NB4 (cell line): ENCODE data around the gene AGA.

Experiments used
- DNase-seq: peaks from one replicate; pipeline ENCODE4 v3.0.0; 2010; ENCODE audit warnings: low read depth
- H3K4me3 ChIP-seq: one replicate; pipeline ENCODE4 v1.5.1; 2011; ENCODE audit warnings: mild to moderate bottlenecking, low read depth, low read length, moderate library complexity
- MYC ChIP-seq: IDR thresholded peaks from 2 replicates; pipeline ENCODE4 v1.6.1; 2011; ENCODE audit warnings: low read depth, low read length
- POLR2A ChIP-seq: IDR thresholded peaks from 2 replicates; pipeline ENCODE4 v1.6.1; 2011; ENCODE audit warnings: mild to moderate bottlenecking; ENCODE audit not compliant: insufficient read length; ENCODE audit errors: extremely low read depth
- TF ChIP-seq, protein P1 (sequence below): IDR thresholded peaks from 2 replicates; pipeline ENCODE4 v1.6.1; 2011; ENCODE audit warnings: low read depth, low read length
- TF ChIP-seq, protein P2 (sequence below): IDR thresholded peaks from one replicate; pipeline ENCODE4 v1.5.1; 2012; ENCODE audit warnings: low read depth, low read length

The AGA gene

DNA sequence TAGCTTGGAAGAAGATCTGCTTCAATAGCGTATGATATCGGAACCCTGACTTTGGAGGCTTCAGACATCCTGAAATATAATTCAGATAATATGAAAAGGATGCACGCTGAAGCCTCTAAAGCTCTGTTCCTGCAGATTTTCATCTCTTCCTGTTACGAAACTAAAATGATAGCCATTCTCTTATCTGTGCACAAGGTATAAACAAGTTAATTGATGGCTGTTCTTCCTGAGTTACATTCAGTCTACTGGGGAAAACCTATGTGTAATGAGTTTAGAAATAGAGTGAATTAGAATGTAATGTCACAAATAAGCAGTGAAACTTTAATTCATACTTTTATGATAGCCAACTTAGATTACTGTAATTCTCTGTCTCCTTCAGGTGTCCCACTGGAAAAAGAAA is 36.8 kb upstream of the AGA start:
- TF ChIP-seq POLR2A (no peak), MYC (no peak)
- no peak overlapping the region for H3K4me3 ChIP-seq
- no peak for DNase-seq

DNA sequence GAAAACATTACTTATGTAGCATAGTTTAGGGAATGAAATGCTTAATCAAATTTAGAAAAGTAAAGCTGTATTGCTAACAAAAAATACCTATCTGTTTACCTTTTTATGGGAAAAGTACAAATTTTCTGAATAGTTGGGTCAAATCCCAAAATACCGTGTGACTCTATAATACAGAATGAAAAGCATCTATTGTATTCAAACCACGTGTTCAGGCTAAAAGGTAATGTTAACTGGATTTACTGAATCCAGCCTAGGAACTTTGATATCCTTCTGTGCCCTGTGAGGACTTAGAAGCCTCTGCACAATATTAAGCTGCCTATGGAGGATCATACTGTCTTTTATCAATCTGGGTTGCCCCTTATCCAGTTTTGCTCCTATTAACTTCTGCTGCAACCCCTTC is 36.3 kb upstream of the AGA start:
- TF ChIP-seq, protein P1, sequence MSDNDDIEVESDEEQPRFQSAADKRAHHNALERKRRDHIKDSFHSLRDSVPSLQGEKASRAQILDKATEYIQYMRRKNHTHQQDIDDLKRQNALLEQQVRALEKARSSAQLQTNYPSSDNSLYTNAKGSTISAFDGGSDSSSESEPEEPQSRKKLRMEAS: no peak
- TF ChIP-seq MYC: no peak
- TF ChIP-seq POLR2A: no peak
- TF ChIP-seq, protein P2, sequence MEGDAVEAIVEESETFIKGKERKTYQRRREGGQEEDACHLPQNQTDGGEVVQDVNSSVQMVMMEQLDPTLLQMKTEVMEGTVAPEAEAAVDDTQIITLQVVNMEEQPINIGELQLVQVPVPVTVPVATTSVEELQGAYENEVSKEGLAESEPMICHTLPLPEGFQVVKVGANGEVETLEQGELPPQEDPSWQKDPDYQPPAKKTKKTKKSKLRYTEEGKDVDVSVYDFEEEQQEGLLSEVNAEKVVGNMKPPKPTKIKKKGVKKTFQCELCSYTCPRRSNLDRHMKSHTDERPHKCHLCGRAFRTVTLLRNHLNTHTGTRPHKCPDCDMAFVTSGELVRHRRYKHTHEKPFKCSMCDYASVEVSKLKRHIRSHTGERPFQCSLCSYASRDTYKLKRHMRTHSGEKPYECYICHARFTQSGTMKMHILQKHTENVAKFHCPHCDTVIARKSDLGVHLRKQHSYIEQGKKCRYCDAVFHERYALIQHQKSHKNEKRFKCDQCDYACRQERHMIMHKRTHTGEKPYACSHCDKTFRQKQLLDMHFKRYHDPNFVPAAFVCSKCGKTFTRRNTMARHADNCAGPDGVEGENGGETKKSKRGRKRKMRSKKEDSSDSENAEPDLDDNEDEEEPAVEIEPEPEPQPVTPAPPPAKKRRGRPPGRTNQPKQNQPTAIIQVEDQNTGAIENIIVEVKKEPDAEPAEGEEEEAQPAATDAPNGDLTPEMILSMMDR: no peak
- DNase-seq: no peak
- no peak overlapping the region for H3K4me3 ChIP-seq

DNA sequence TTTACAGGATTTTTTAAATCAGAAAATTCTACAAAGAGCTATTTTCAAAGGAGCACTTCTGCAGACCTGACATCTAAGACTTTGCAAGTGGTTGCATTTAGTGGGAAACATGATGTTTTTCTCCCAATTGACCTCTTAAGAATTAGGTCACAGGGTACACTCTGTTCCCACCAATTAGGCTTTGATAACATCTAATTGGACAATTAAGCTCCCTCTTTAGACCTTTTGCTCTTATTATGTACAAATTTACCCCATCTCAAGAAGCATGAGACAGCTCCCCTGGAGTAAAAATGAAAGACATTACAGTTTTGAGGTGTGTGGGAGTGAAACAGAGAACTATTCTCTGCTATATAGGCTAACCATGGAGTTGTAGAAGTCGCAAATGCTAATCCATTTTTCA is 31.8 kb upstream of the AGA start:
- no peak for DNase-seq
- TF ChIP-seq, protein P1: no peak
- TF ChIP-seq, protein P2: no peak
- TF ChIP-seq MYC (no peak), POLR2A (no peak)
- H3K4me3 ChIP-seq: no peak overlapping the region

DNA sequence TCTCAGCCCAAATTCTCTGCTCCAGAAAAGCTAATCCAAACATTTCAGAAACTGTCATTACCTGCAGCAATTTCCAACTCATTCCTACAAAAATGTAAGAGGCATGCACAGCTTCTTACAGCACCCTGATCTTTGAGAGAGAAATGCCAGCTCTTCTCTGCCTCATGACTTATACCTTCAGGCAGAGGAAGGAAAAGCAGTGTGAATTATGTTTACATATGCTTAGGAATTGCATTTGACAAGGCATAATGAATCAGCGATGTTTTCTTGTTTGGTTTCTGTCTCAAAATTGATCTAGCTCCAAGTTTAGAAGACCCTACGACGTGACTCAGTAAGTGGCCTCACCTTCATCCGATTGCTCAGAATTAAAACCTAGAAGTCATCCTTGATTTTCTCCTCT is 21.8 kb upstream of the AGA start:
- no peak for TF ChIP-seq MYC
- DNase-seq: no peak
- no peak overlapping the region for H3K4me3 ChIP-seq

DNA sequence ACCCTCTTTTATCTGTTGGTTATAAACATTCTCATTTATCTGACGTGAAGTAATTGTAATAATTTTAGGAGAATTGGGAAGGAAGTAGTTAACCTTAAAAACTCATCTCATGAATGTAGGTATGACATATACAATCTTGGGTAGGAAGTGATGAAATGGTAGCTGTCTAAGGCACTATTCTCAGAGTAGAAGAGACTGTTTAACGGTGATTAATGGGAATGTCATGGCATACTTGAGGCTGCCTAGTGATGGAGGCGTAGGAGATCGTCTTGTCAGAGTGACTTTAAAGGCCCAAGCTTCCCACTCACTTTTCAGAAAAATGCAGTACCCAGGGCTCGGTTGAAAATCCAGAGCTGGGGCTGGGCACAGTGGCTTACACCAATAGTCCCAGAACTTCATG is 19.4 kb upstream of the AGA start:
- DNase-seq: no peak
- TF ChIP-seq POLR2A (no peak), MYC (no peak)
- TF ChIP-seq, protein P1: no peak
- TF ChIP-seq, protein P2: no peak

DNA sequence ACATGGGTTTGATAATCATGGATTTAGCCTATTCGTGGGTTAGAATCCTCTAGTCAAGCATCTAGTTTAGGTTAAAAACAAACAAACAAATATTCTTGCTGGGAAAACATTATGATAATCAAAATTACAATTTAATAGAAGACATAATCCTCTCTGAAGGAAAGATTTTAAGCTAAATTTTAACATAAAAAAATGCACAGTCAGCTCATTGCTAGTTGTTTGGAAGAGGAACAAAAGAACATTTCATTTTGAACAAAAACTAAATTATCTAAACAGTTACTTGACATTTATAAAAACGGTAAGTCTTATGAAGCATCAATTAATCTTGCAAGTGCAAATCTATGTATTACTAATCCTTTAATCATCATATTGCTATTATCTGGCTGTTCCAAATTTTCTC is 18.2 kb upstream of the AGA start:
- no peak overlapping the region for H3K4me3 ChIP-seq
- DNase-seq: no peak
- TF ChIP-seq POLR2A: no peak
- no peak for TF ChIP-seq MYC
- TF ChIP-seq, protein P2: no peak
- TF ChIP-seq, protein P1: no peak

More for the DNA sequence above, 19.4 kb upstream of the AGA start:
- H3K4me3 ChIP-seq: no peak overlapping the region

DNA sequence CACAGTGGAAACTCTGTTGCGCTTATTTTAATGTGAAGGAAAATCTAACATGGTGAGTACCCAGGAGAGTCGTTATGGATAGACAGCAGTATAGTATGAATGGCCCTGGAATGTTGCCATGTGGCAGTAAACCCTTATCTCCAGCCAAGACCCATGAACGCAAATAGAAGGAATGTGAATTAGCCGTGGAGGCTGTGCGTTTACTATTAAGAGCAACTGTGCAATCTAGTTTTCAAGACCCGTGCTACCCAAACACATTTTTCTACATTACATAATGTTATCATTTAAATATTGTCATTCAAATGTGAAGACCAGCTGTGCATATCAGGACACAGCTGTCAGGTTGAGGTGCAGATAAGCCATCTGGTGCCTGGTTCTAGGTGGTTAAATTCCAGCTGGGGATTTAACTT is 13.3 kb upstream of the AGA start:
- no peak for DNase-seq
- TF ChIP-seq MYC (no peak), POLR2A (no peak)
- TF ChIP-seq, protein P1: no peak
- no peak overlapping the region for H3K4me3 ChIP-seq
